HepG2 (cell line): Measurements from ENCODE around the gene OR1F1. TPM values are rescaled to one million over a fixed set of nuclear protein-coding genes. Genes with fewer than 3 reads are reported as not detected.
A peak's percentile ranks its signal among the peaks of the same experiment; 100 is the strongest.

Source experiments
- CENPT ChIP-seq: sonication (generic); formaldehyde crosslinking; IDR thresholded peaks from 2 replicates; pipeline ENCODE4 v1.8.0; 2022; ENCODE audit warnings: low read depth, mild to moderate bottlenecking, moderate library complexity, missing genetic modification reagents
- ELF4 ChIP-seq: sonication (generic); formaldehyde crosslinking; IDR thresholded peaks from 2 replicates; pipeline ENCODE4 v1.5.0; 2020; ENCODE audit warnings: missing genetic modification reagents, mild to moderate bottlenecking, moderate library complexity, borderline replicate concordance
- FOXC1 ChIP-seq: sonication (generic); formaldehyde crosslinking; IDR thresholded peaks from 2 replicates; pipeline ENCODE4 v1.8.0; 2022; ENCODE audit warnings: mild to moderate bottlenecking, missing genetic modification reagents, borderline replicate concordance
- GATA4 ChIP-seq: sonication (generic); IDR thresholded peaks from 2 replicates; pipeline ENCODE4 v1.6.1; 2016; ENCODE audit warnings: antibody characterized with exemption, low read depth, borderline replicate concordance
- KLF13 ChIP-seq: sonication (generic); formaldehyde crosslinking; IDR thresholded peaks from 2 replicates; pipeline ENCODE4 v1.4.0; 2020; ENCODE audit warnings: mild to moderate bottlenecking, missing genetic modification reagents
- KLF9 ChIP-seq: IDR thresholded peaks from 2 replicates; pipeline ENCODE4 v1.6.1; 2016; ENCODE audit warnings: low read depth
- MAX ChIP-seq: IDR thresholded peaks from 2 replicates; pipeline ENCODE4 v1.6.1; 2012; ENCODE audit warnings: inconsistent platforms
- NBN ChIP-seq: fragments of 450-650 bp; conservative IDR thresholded peaks from 2 replicates; pipeline ENCODE4 v1.6.1; 2017
- RBM22 ChIP-seq: fragments of 200-400 bp; formaldehyde crosslinking; optimal IDR thresholded peaks from 2 replicates; pipeline ENCODE3; 2017; ENCODE audit warnings: mild to moderate bottlenecking, low read length, moderate library complexity
- RNF2 ChIP-seq: fragments of 450-650 bp; conservative IDR thresholded peaks from 2 replicates; pipeline ENCODE4 v1.6.1; 2016; ENCODE audit warnings: low read depth
- RXRB ChIP-seq: IDR thresholded peaks from 2 replicates; pipeline ENCODE4 v1.6.1; 2016; ENCODE audit warnings: borderline replicate concordance, missing genetic modification reagents, missing compliant biosample characterization
- SNAI1 ChIP-seq: sonication (generic); formaldehyde crosslinking; IDR thresholded peaks from 2 replicates; pipeline ENCODE4 v1.5.0; 2020; ENCODE audit warnings: mild to moderate bottlenecking, missing genetic modification reagents, borderline replicate concordance
- SP4 ChIP-seq: sonication (generic); formaldehyde crosslinking; IDR thresholded peaks from 2 replicates; pipeline ENCODE4 v1.8.1; 2023; ENCODE audit warnings: mild to moderate bottlenecking, missing genetic modification reagents
- SSRP1 ChIP-seq: IDR thresholded peaks from 2 replicates; pipeline ENCODE4 v1.6.1; 2016; ENCODE audit warnings: control low read depth
- UBTF ChIP-seq: sonication (generic); formaldehyde crosslinking; IDR thresholded peaks from 2 replicates; pipeline ENCODE4 v1.4.0; 2020; ENCODE audit warnings: mild to moderate bottlenecking, missing genetic modification reagents
- ZFP36L1 ChIP-seq: sonication (generic); formaldehyde crosslinking; IDR thresholded peaks from 2 replicates; pipeline ENCODE4 v1.8.0; 2022; ENCODE audit warnings: mild to moderate bottlenecking, missing genetic modification reagents, moderate library complexity
- ZNF558 ChIP-seq: sonication (generic); formaldehyde crosslinking; IDR thresholded peaks from 2 replicates; pipeline ENCODE4 v1.9.0; 2022; ENCODE audit warnings: mild to moderate bottlenecking, missing genetic modification reagents, borderline replicate concordance
- ZNF564 ChIP-seq: sonication (generic); formaldehyde crosslinking; IDR thresholded peaks from 2 replicates; pipeline ENCODE4 v1.8.1; 2023; ENCODE audit warnings: mild to moderate bottlenecking, missing genetic modification reagents
- polyA plus RNA-seq, 8 experiments: library from polyadenylated mRNA; depleted of rRNA in 3 of 8; stranded (reverse) in 7 of 8; unstranded in 1 of 8; fragments of >200 nt; fragmentation: Illumina TruSeq in 4 of 8; extraction: Trizol in 4 of 8; gene quantifications; 2 replicates each; pipeline versions ENCODE4 v1.2.1 to v1.2.3, GENCODE V29; 2011 to 2016; ENCODE audit warnings: low read depth in 4 of 8, missing spikeins in 1 of 8, mixed read lengths in 1 of 8; ENCODE audit not compliant: insufficient read depth in 1 of 8
- total RNA-seq, 5 experiments: library from RNA; depleted of rRNA; stranded (reverse); fragments of >200 nt; fragmentation: Illumina TruSeq; extraction: Trizol; gene quantifications; 2 replicates each; pipeline ENCODE4 v1.2.3, GENCODE V29; 2016; ENCODE audit warnings: low read depth in 1 of 5
- TF ChIP-seq, protein P1 (sequence below), 2 experiments: sonication (generic) in 1 of 2; formaldehyde crosslinking in 1 of 2; IDR thresholded peaks; 2 replicates each; pipeline versions ENCODE4 v1.5.1 to v1.6.1; 2011 to 2020; ENCODE audit warnings: borderline replicate concordance in 1 of 2, low read depth in 1 of 2, low read length in 1 of 2, mild to moderate bottlenecking in 1 of 2, missing genetic modification reagents in 1 of 2, moderate library complexity in 1 of 2
- TF ChIP-seq, protein P2 (sequence below): sonication (generic); formaldehyde crosslinking; IDR thresholded peaks from 2 replicates; pipeline ENCODE4 v1.4.0; 2020; ENCODE audit warnings: mild to moderate bottlenecking, missing genetic modification reagents
- TF ChIP-seq, protein P3 (sequence below): sonication (generic); formaldehyde crosslinking; IDR thresholded peaks from 2 replicates; pipeline ENCODE4 v1.5.1; 2020; ENCODE audit warnings: mild to moderate bottlenecking, moderate library complexity, missing genetic modification reagents

OR1F1 gene
- total and polyA plus RNA-seq, 2 of the 13 experiments (the other 11 are each of a cell fraction or from before 2014, with no cell fraction given), result 0.90 TPM; not detected in 1

- TF ChIP-seq KLF13 (CRISPR knock-in tag) (no peak), MAX (peak; percentile 37), SP4 (no peak), RXRB (CRISPR knock-in tag) (no peak), RNF2 (no peak), ZNF564 (CRISPR knock-in tag) (no peak), CENPT (CRISPR knock-in tag) (no peak), RBM22 (no peak), ZFP36L1 (CRISPR knock-in tag) (no peak), FOXC1 (no peak), ELF4 (CRISPR knock-in tag) (no peak), SNAI1 (CRISPR knock-in tag) (no peak), GATA4 (no peak), SSRP1 (CRISPR knock-in tag) (no peak), NBN (no peak), KLF9 (CRISPR knock-in tag) (no peak), ZNF558 (CRISPR knock-in tag) (0 out of 2 replicates have a peak, but pooled peaks have one; percentile 28), UBTF (0 out of 2 replicates have a peak, but pooled peaks have one; percentile 26)
- TF ChIP-seq, protein P1, sequence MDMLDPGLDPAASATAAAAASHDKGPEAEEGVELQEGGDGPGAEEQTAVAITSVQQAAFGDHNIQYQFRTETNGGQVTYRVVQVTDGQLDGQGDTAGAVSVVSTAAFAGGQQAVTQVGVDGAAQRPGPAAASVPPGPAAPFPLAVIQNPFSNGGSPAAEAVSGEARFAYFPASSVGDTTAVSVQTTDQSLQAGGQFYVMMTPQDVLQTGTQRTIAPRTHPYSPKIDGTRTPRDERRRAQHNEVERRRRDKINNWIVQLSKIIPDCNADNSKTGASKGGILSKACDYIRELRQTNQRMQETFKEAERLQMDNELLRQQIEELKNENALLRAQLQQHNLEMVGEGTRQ (IDR thresholded peaks at IDR 0.05; ENCODE audit: low read depth, low read length), result no peak
- TF ChIP-seq, protein P1 (CRISPR knock-in tag; IDR thresholded peaks at IDR 0.05; ENCODE audit: borderline replicate concordance), result 0 out of 2 replicates have a peak, but pooled peaks have one; percentile 28
- TF ChIP-seq, protein P2, sequence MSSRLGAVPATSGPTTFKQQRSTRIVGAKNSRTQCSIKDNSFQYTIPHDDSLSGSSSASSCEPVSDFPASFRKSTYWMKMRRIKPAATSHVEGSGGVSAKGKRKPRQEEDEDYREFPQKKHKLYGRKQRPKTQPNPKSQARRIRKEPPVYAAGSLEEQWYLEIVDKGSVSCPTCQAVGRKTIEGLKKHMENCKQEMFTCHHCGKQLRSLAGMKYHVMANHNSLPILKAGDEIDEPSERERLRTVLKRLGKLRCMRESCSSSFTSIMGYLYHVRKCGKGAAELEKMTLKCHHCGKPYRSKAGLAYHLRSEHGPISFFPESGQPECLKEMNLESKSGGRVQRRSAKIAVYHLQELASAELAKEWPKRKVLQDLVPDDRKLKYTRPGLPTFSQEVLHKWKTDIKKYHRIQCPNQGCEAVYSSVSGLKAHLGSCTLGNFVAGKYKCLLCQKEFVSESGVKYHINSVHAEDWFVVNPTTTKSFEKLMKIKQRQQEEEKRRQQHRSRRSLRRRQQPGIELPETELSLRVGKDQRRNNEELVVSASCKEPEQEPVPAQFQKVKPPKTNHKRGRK (CRISPR knock-in tag), result no peak
- TF ChIP-seq, protein P3, sequence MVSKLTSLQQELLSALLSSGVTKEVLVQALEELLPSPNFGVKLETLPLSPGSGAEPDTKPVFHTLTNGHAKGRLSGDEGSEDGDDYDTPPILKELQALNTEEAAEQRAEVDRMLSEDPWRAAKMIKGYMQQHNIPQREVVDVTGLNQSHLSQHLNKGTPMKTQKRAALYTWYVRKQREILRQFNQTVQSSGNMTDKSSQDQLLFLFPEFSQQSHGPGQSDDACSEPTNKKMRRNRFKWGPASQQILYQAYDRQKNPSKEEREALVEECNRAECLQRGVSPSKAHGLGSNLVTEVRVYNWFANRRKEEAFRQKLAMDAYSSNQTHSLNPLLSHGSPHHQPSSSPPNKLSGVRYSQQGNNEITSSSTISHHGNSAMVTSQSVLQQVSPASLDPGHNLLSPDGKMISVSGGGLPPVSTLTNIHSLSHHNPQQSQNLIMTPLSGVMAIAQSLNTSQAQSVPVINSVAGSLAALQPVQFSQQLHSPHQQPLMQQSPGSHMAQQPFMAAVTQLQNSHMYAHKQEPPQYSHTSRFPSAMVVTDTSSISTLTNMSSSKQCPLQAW (CRISPR knock-in tag), result 0 out of 2 replicates have a peak, but pooled peaks have one; percentile 27
These were observed 13.9 kb upstream of the OR1F1 start (continued) for GRCh38 chr16:3173892-3174617.
